ENCODE measurements around the gene HELT.

DNA sequence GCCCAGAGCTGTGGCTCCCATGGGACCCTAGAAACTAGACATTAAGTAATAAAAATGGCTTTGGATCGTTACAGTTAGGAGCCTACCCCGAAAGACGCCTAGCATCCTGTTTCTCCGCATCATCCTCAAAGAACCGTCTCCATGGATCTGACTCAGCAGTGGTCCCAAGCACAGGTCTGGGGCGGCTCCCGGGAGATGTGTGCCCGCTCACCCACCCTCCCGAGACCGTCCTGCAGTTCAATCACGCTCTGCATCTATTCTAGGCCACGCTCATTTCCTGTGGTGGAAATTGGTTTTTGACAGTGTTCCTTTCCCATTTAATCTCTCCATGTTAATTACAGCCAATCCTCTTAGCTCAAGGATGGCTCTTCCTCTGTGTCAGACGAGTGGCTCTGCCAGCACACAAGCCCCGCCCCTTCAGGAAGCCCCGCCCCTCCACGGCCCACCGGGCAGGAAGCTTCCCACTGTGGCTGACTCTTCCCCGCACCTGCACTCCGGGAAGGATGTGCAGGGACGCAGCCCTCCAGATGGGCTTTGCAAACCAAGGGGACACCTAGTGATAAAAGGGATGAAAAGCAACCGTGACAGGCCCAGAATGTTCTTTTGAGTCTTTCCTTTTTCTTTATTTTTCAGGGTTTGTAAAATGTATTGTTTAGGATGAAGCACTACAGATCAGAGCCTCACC, 34.5 kb upstream of the HELT start:
- TF ChIP-seq, protein P1, sequence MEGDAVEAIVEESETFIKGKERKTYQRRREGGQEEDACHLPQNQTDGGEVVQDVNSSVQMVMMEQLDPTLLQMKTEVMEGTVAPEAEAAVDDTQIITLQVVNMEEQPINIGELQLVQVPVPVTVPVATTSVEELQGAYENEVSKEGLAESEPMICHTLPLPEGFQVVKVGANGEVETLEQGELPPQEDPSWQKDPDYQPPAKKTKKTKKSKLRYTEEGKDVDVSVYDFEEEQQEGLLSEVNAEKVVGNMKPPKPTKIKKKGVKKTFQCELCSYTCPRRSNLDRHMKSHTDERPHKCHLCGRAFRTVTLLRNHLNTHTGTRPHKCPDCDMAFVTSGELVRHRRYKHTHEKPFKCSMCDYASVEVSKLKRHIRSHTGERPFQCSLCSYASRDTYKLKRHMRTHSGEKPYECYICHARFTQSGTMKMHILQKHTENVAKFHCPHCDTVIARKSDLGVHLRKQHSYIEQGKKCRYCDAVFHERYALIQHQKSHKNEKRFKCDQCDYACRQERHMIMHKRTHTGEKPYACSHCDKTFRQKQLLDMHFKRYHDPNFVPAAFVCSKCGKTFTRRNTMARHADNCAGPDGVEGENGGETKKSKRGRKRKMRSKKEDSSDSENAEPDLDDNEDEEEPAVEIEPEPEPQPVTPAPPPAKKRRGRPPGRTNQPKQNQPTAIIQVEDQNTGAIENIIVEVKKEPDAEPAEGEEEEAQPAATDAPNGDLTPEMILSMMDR (conservative IDR thresholded peaks at IDR 0.05 in 1 of 2, IDR thresholded peaks at IDR 0.05 in 1 of 2; ENCODE audit: low read depth in 1 of 2, low read length in 2 of 2) = peak; percentile 16 to 47
- no peak for TF ChIP-seq EZH2 (IDR thresholded peaks at IDR 0.05; ENCODE audit: low read length, missing control alignments)
